Mesendoderm (in vitro differentiated cells): ENCODE data around the gene DLG5.

ENCODE experiments used
- DNase-seq: peaks from one replicate; pipeline ENCODE4 v3.0.0; 2013
- H2AK5ac ChIP-seq: 2 replicates; pipeline ENCODE4 v1.6.1; 2013; ENCODE audit warnings: low read length, inconsistent platforms
- H2BK120ac ChIP-seq: 2 replicates; pipeline ENCODE4 v1.6.1; 2013; ENCODE audit warnings: low read depth, mild to moderate bottlenecking, low read length, moderate library complexity, mixed read lengths
- H2BK15ac ChIP-seq: replicated peaks from 2 replicates; pipeline ENCODE4 v1.6.1; 2013; ENCODE audit warnings: low read depth, mild to moderate bottlenecking, moderate library complexity
- H2BK5ac ChIP-seq: 2 replicates; pipeline ENCODE4 v1.6.1; 2013; ENCODE audit warnings: low read length, inconsistent platforms
- H3K18ac ChIP-seq: 2 replicates; pipeline ENCODE4 v1.6.1; 2013; ENCODE audit warnings: mild to moderate bottlenecking, low read length, mixed read lengths
- H3K23ac ChIP-seq: one replicate; pipeline ENCODE4 v1.6.1; 2013; ENCODE audit warnings: low read length
- H3K27ac ChIP-seq: 2 replicates; pipeline ENCODE4 v1.5.1; 2013; ENCODE audit warnings: low read depth, mild to moderate bottlenecking, inconsistent platforms, low read length, moderate library complexity
- H3K27me3 ChIP-seq: 2 replicates; pipeline ENCODE4 v1.6.1; 2013; ENCODE audit warnings: low read length, control low read depth, mild to moderate bottlenecking, inconsistent platforms; ENCODE audit not compliant: insufficient read depth, poor library complexity
- H3K36me3 ChIP-seq: 2 replicates; pipeline ENCODE4 v1.6.1; 2013; ENCODE audit warnings: low read length, inconsistent platforms; ENCODE audit not compliant: control insufficient read depth, insufficient read depth
- H3K4ac ChIP-seq: one replicate; pipeline ENCODE4 v1.6.1; 2013; ENCODE audit warnings: low read depth, mild to moderate bottlenecking, low read length, moderate library complexity
- H3K4me1 ChIP-seq: 2 replicates; pipeline ENCODE4 v1.6.1; 2013; ENCODE audit warnings: low read depth, low read length, inconsistent platforms; ENCODE audit not compliant: control insufficient read depth
- H3K4me2 ChIP-seq: 2 replicates; pipeline ENCODE4 v1.6.1; 2013; ENCODE audit warnings: low read length
- H3K4me3 ChIP-seq: 2 replicates; pipeline ENCODE4 v1.5.1; 2013; ENCODE audit warnings: mild to moderate bottlenecking, low read length
- H3K56ac ChIP-seq: one replicate; pipeline ENCODE4 v1.6.1; 2013; ENCODE audit warnings: low read length
- H3K79me1 ChIP-seq: 2 replicates; pipeline ENCODE4 v1.6.1; 2013; ENCODE audit warnings: low read length, inconsistent platforms
- H3K79me2 ChIP-seq: 2 replicates; pipeline ENCODE4 v1.6.1; 2013; ENCODE audit warnings: mild to moderate bottlenecking, low read length; ENCODE audit not compliant: control insufficient read depth, insufficient read depth
- H3K9ac ChIP-seq: 2 replicates; pipeline ENCODE4 v1.6.1; 2013; ENCODE audit warnings: low read length, inconsistent platforms
- H4K5ac ChIP-seq: one replicate; pipeline ENCODE4 v1.6.1; 2013; ENCODE audit warnings: low read length
- H4K8ac ChIP-seq: one replicate; pipeline ENCODE4 v1.6.1; 2013; ENCODE audit warnings: low read depth, mild to moderate bottlenecking, control low read depth, low read length, moderate library complexity
- WGBS: extraction: QIAGEN DNeasy Blood & Tissue Kit; methylation state at CpG from one replicate; pipeline ENCODE4 v1.1.7; 2013; ENCODE audit warnings: low lambda C conversion rate, missing lambda C conversion rate; ENCODE audit not compliant: insufficient coverage; ENCODE audit errors: extremely low coverage; 5-methylcytosine and 5-hydroxymethylcytosine counted together

Gene DLG5

GRCh38 chr10:77936697-77937567, 10.4 kb upstream of the DLG5 start:
- Histone ChIP-seq H3K79me2 (no peaks in the 10 kb centered on the region), H3K36me3 (no peaks in the 10 kb centered on the region), H2AK5ac (peak overlapping the region; percentile 52), H3K4me3 (no peak overlapping the region), H3K79me1 (no peaks in the 10 kb centered on the region), H3K4me1 (peaks cover 14% of the 10 kb centered on the region), H4K5ac (peak overlapping the region; percentile 33), H2BK15ac (no peak overlapping the region), H3K23ac (no peak overlapping the region), H2BK120ac (no peak overlapping the region), H2BK5ac (peak overlapping the region; percentile 49), H4K8ac (no peak overlapping the region), H3K56ac (peak overlapping the region; percentile 73), H3K18ac (no peak overlapping the region), H3K4me2 (no peak overlapping the region), H3K4ac (no peak overlapping the region), H3K27ac (peak overlapping the region; percentile 55), H3K27me3 (no peaks in the 10 kb centered on the region), H3K9ac (peak overlapping the region; percentile 6)
- WGBS, result no CpG with 5 or more reads among the region's 3 CpGs
- peak; percentile 96 for DNase-seq

DNA sequence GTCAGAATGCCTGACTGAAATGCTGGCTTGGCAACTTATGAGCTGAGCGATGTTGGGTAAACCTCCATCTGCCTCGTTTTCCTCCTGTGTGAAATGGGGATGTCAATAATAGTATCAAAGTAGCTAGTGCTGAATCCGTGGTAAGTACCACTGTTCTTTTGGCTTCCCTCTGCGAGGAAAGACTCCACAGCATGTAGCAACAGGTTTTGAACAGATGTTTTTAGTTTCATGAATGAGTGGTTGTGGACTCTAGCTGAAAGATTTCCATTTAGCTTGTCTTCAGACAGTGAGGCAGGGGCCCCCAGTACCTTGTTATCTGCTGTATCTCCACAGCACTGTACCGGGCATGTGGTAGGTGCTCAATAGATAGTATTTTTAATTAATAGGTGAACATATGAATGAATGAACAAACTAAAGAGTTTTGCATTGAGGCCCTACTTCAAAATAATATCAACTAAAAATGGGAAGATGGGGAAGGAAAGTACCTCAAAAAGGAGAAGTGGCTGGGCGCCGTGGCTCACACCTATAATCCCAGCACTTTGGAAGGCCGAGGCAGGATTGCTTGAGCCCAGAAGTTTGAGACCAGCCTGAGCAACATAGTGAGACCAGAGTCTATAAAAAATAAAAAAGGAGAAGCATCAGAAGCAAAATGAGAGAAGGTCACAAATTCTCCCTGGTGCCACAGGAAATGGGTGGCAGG, 5.6 kb upstream of the DLG5 start:
- Histone ChIP-seq H2BK15ac (no peak overlapping the region), H4K5ac (no peak overlapping the region), H3K4me2 (no peak overlapping the region), H3K79me2 (no peaks in the 10 kb centered on the region), H2AK5ac (no peak overlapping the region), H3K27ac (no peak overlapping the region), H4K8ac (no peak overlapping the region), H3K23ac (no peak overlapping the region), H3K18ac (no peak overlapping the region), H2BK5ac (no peak overlapping the region), H3K36me3 (no peaks in the 10 kb centered on the region), H3K4ac (no peak overlapping the region), H3K4me3 (no peak overlapping the region), H3K9ac (no peak overlapping the region), H2BK120ac (no peak overlapping the region), H3K56ac (peak overlapping the region; percentile 9), H3K4me1 (peaks cover 9% of the 10 kb centered on the region), H3K27me3 (no peaks in the 10 kb centered on the region), H3K79me1 (no peaks in the 10 kb centered on the region)
- WGBS, result no CpG with 5 or more reads among the region's 8 CpGs
- DNase-seq, result no peak

DNA sequence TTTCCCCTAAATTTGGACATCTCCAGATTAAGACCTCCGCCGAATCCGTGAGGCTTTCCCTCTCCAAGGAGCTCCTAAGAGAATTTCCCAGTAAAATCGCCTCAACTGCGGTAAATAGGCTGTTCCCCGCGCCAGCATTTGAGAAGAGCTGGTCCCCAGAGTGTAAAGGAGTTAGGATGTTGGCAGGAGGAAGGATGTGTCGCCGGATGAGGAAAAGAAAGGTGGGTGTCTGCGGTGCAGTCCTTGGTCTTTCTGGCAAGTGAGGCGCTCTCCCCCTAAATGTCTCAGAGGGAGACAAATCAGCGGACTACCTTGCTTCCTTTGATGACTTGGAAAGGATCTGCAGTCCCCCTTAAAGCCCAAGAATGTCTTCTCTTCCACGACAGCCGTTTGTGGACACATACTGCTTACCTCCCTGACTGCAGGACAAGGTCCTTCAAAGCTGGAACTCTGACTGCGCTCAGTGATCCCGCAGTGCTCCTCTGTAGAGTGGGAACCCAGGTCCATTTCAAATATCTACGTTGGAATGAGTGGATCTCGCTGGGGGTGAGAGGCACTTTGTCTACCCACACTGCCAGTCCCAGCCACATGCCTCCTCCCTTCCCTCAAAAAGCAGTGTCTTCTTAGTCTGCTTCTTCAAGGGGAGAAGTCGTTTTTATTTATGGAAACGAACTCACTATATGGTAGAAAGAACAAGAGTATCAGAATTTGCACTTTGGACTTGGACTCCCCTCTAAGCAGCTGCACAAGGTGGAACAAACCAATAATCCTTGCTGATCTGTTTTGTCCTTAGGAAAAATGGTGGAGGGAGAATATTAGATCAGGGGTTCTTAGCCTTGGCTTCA, 1.1 kb upstream of the DLG5 start:
- Histone ChIP-seq H3K4ac (peak overlapping the region; percentile 58), H3K79me1 (no peaks in the 10 kb centered on the region), H3K4me3 (no peak overlapping the region), H3K27ac (peak overlapping the region; percentile 32), H3K4me2 (peak overlapping the region; percentile 43), H4K5ac (no peak overlapping the region), H3K56ac (peak overlapping the region; percentile 98), H4K8ac (no peak overlapping the region), H3K79me2 (peaks cover 37% of the 10 kb centered on the region), H3K36me3 (no peaks in the 10 kb centered on the region), H3K23ac (no peak overlapping the region), H2BK5ac (peak overlapping the region; percentile 18), H2BK120ac (no peak overlapping the region), H3K4me1 (peaks cover 9% of the 10 kb centered on the region), H2AK5ac (no peak overlapping the region), H3K18ac (peak overlapping the region; percentile 100), H2BK15ac (no peak overlapping the region), H3K27me3 (no peaks in the 10 kb centered on the region), H3K9ac (peak overlapping the region; percentile 94)
- WGBS, result no CpG with 5 or more reads among the region's 20 CpGs
- peak; percentile 58 for DNase-seq

- Histone ChIP-seq H3K79me1 (peaks cover 3% of the 10 kb centered on the region), H3K27me3 (no peaks in the 10 kb centered on the region), H3K4me2 (peak overlapping the region; percentile 45), H3K79me2 (peaks cover 53% of the 10 kb centered on the region), H2BK120ac (peak overlapping the region; percentile 4), H3K18ac (peak overlapping the region; percentile 100), H4K5ac (no peak overlapping the region), H3K27ac (peak overlapping the region; percentile 32), H2BK5ac (peak overlapping the region; percentile 82), H3K56ac (peak overlapping the region; percentile 98), H3K36me3 (no peaks in the 10 kb centered on the region), H3K4me1 (peaks cover 13% of the 10 kb centered on the region), H2AK5ac (no peak overlapping the region), H3K4me3 (peak overlapping the region; percentile 77), H3K9ac (peak overlapping the region; percentile 94), H2BK15ac (no peak overlapping the region), H3K23ac (peak overlapping the region; percentile 97), H4K8ac (no peak overlapping the region), H3K4ac (peak overlapping the region; percentile 58)
- DNase-seq, result peak; percentile 63
- no CpG with 5 or more reads among the region's 73 CpGs for WGBS
Measured at GRCh38 chr10:77925795-77926565, 575 bp downstream of the DLG5 start.

DNA sequence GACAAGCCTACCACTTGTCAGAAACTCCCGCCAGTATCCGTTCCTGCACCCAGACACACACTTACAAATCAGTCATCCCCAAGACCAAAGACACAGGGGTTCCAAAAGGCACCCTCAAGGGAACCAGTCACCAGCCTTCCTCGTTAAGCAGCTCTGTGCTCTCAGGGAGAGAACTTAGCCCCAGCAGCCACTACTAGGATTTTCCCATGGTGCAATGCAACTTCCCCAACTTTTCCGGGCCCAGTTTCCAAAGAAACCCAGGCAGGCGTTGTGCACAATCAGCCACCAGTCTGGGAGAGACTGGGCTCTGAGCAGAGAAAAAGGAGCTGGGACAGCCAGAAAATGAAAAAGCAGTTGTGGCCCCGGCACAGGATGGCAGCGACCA, 1.2 kb downstream of the DLG5 start:
- H4K5ac ChIP-seq, result no peak overlapping the region
- H3K4me3 ChIP-seq, result peak overlapping the region; percentile 77
- H2BK15ac ChIP-seq, result no peak overlapping the region
- peak overlapping the region; percentile 98 for H3K56ac ChIP-seq
- H4K8ac ChIP-seq, result no peak overlapping the region
- H3K4me1 ChIP-seq, result peaks cover 13% of the 10 kb centered on the region
- no peak overlapping the region for H2AK5ac ChIP-seq
- no peak overlapping the region for H3K4ac ChIP-seq
- DNase-seq, result peak; percentile 53
- peaks cover 5% of the 10 kb centered on the region for H3K79me1 ChIP-seq
- H2BK5ac ChIP-seq, result peak overlapping the region; percentile 26
- no peaks in the 10 kb centered on the region for H3K27me3 ChIP-seq
- H3K4me2 ChIP-seq, result peak overlapping the region; percentile 45
- H3K9ac ChIP-seq, result peak overlapping the region; percentile 94
- H3K27ac ChIP-seq, result no peak overlapping the region
- no peaks in the 10 kb centered on the region for H3K36me3 ChIP-seq
- WGBS, result no CpG with 5 or more reads among the region's 7 CpGs
- H3K23ac ChIP-seq, result peak overlapping the region; percentile 97
- H2BK120ac ChIP-seq, result no peak overlapping the region
- peaks cover 59% of the 10 kb centered on the region for H3K79me2 ChIP-seq
- peak overlapping the region; percentile 100 for H3K18ac ChIP-seq
